ENCODE measurements around the gene PXDN.

PXDN gene

DNA sequence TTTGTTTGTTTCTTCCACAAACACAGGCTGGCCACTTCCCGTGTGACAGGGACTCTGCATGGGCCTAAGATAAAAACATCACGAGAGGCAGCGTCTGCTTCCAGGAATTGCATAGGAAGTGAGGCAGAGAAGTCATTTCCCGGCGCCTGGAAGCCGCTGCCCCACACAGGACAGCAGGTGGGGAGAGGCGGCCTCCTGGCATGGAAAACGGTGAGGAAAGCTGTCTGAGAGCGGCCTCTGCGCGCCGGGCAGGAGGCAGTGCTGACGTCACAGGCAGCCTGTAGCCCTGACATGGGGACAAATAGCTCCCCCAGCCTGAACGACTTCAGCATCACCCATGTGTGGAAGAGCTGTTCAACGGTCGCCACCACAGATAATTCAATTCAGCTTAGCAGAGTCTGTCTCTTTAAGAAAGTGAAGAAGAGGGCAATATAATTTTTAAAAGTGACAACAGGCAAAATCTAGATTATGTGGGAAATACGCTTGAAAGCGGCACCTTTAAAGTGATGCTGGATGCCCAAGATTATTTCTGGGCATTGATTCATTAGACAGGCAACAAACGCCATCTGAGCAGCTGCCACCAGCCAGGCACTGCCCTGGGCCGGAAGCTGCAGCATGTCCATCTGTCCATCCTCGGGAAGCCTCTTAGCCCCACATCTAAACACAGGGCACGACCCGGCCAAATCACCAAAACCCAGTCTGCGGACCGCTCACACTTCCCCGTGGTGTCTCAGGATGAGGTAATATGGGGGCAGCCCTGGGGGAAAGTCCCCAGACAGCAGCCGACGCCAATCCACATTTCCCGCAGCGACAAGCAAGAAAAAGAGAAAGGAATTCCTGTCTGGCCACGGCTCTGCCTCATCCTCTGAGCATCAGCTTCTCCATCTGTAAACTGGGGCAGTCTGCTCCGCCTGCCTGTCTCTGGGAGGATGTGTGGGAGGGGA lies 138.9 kb downstream of the PXDN start:
- H3K4me1 ChIP-seq (ENCODE audit: control insufficient read depth, insufficient read depth, low read length) = no peaks in the 10 kb centered on the region
- CTCF ChIA-PET = no interaction called here
- POLR2A ChIA-PET = no interaction called here
- H3K36me3 ChIP-seq (ENCODE audit: control insufficient read depth in 2 of 2, insufficient read depth in 1 of 2, low read length in 2 of 2) = no peaks in the 10 kb centered on the region
- no peak overlapping the region for H3K27ac ChIP-seq (ENCODE audit: extremely low read depth, low read depth, low read length)
- no peaks in the 10 kb centered on the region for H3K9me3 ChIP-seq (ENCODE audit: control insufficient read depth, insufficient read depth, low read depth, low read length)
- H3K4me3 ChIP-seq (ENCODE audit: low read depth, low read length) = no peak overlapping the region
- TF ChIP-seq ZNF768 (tag by site-specific recombination; IDR thresholded peaks at IDR 0.05) (no peak), ZNF529 (tag by site-specific recombination; IDR thresholded peaks at IDR 0.05; ENCODE audit: insufficient replicate concordance) (no peak), ZFP41 (tag by site-specific recombination; IDR thresholded peaks at IDR 0.05; ENCODE audit: borderline replicate concordance) (no peak), ZNF2 (tag by site-specific recombination; IDR thresholded peaks at IDR 0.05) (no peak), ZNF501 (tag by site-specific recombination; IDR thresholded peaks at IDR 0.05) (no peak), ZFHX2 (tag by site-specific recombination; conservative IDR thresholded peaks at IDR 0.05) (no peak), ZBTB48 (tag by site-specific recombination; IDR thresholded peaks at IDR 0.05) (no peak), KLF1 (tag by site-specific recombination; IDR thresholded peaks at IDR 0.05) (no peak)
- TF ChIP-seq, protein P1, sequence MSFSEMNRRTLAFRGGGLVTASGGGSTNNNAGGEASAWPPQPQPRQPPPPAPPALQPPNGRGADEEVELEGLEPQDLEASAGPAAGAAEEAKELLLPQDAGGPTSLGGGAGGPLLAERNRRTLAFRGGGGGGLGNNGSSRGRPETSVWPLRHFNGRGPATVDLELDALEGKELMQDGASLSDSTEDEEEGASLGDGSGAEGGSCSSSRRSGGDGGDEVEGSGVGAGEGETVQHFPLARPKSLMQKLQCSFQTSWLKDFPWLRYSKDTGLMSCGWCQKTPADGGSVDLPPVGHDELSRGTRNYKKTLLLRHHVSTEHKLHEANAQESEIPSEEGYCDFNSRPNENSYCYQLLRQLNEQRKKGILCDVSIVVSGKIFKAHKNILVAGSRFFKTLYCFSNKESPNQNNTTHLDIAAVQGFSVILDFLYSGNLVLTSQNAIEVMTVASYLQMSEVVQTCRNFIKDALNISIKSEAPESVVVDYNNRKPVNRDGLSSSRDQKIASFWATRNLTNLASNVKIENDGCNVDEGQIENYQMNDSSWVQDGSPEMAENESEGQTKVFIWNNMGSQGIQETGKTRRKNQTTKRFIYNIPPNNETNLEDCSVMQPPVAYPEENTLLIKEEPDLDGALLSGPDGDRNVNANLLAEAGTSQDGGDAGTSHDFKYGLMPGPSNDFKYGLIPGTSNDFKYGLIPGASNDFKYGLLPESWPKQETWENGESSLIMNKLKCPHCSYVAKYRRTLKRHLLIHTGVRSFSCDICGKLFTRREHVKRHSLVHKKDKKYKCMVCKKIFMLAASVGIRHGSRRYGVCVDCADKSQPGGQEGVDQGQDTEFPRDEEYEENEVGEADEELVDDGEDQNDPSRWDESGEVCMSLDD (tag by site-specific recombination; IDR thresholded peaks at IDR 0.05) = no peak
- TF ChIP-seq, protein P2, sequence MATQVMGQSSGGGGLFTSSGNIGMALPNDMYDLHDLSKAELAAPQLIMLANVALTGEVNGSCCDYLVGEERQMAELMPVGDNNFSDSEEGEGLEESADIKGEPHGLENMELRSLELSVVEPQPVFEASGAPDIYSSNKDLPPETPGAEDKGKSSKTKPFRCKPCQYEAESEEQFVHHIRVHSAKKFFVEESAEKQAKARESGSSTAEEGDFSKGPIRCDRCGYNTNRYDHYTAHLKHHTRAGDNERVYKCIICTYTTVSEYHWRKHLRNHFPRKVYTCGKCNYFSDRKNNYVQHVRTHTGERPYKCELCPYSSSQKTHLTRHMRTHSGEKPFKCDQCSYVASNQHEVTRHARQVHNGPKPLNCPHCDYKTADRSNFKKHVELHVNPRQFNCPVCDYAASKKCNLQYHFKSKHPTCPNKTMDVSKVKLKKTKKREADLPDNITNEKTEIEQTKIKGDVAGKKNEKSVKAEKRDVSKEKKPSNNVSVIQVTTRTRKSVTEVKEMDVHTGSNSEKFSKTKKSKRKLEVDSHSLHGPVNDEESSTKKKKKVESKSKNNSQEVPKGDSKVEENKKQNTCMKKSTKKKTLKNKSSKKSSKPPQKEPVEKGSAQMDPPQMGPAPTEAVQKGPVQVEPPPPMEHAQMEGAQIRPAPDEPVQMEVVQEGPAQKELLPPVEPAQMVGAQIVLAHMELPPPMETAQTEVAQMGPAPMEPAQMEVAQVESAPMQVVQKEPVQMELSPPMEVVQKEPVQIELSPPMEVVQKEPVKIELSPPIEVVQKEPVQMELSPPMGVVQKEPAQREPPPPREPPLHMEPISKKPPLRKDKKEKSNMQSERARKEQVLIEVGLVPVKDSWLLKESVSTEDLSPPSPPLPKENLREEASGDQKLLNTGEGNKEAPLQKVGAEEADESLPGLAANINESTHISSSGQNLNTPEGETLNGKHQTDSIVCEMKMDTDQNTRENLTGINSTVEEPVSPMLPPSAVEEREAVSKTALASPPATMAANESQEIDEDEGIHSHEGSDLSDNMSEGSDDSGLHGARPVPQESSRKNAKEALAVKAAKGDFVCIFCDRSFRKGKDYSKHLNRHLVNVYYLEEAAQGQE (tag by site-specific recombination; IDR thresholded peaks at IDR 0.05) = no peak
- TF ChIP-seq, protein P3, sequence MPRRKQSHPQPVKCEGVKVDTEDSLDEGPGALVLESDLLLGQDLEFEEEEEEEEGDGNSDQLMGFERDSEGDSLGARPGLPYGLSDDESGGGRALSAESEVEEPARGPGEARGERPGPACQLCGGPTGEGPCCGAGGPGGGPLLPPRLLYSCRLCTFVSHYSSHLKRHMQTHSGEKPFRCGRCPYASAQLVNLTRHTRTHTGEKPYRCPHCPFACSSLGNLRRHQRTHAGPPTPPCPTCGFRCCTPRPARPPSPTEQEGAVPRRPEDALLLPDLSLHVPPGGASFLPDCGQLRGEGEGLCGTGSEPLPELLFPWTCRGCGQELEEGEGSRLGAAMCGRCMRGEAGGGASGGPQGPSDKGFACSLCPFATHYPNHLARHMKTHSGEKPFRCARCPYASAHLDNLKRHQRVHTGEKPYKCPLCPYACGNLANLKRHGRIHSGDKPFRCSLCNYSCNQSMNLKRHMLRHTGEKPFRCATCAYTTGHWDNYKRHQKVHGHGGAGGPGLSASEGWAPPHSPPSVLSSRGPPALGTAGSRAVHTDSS (tag by site-specific recombination; IDR thresholded peaks at IDR 0.05) = no peak
- TF ChIP-seq, protein P4, sequence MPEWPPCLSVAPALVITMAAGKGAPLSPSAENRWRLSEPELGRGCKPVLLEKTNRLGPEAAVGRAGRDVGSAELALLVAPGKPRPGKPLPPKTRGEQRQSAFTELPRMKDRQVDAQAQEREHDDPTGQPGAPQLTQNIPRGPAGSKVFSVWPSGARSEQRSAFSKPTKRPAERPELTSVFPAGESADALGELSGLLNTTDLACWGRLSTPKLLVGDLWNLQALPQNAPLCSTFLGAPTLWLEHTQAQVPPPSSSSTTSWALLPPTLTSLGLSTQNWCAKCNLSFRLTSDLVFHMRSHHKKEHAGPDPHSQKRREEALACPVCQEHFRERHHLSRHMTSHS (tag by site-specific recombination; IDR thresholded peaks at IDR 0.05) = no peak
- TF ChIP-seq, protein P5, sequence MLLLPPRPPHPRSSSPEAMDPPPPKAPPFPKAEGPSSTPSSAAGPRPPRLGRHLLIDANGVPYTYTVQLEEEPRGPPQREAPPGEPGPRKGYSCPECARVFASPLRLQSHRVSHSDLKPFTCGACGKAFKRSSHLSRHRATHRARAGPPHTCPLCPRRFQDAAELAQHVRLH (tag by site-specific recombination; IDR thresholded peaks at IDR 0.05) = no peak

DNA sequence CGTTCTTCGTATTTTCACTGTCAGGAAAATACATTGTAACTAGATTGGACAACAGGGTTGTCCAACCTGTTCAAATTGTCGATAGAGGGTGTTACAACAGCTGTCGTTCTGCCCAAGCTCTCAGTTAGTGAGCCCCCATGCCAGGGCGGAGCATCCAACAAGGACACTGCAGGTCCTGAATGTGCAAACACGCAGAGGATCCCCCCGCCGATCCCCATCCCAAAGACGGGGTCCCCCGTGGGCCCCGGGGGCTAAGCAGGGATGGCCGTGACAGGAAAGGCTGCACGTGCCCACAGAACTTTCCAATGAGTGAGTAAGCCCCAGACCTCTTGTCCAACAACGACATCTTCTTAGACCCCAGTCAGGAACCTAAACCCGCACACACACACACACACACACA lies 140.8 kb downstream of the PXDN start:
- no peak overlapping the region for H3K4me3 ChIP-seq (ENCODE audit: low read depth, low read length)
- H3K9me3 ChIP-seq (ENCODE audit: control insufficient read depth, insufficient read depth, low read depth, low read length) = no peaks in the 10 kb centered on the region
- H3K4me1 ChIP-seq (ENCODE audit: control insufficient read depth, insufficient read depth, low read length) = no peaks in the 10 kb centered on the region
- no peaks in the 10 kb centered on the region for H3K36me3 ChIP-seq (ENCODE audit: control insufficient read depth in 2 of 2, insufficient read depth in 1 of 2, low read length in 2 of 2)
- CTCF ChIA-PET = interaction anchor here (0.6 kb wide), 1 partner anchor 215 kb away, joined by 3 read pairs; no protein-coding TSS in a partner anchor
- POLR2A ChIA-PET = no interaction called here
- no peak overlapping the region for H3K27ac ChIP-seq (ENCODE audit: extremely low read depth, low read depth, low read length)
- no peak for TF ChIP-seq ZBTB7A (tag by site-specific recombination; IDR thresholded peaks at IDR 0.05; ENCODE audit: low read depth)
- TF ChIP-seq, protein P6, sequence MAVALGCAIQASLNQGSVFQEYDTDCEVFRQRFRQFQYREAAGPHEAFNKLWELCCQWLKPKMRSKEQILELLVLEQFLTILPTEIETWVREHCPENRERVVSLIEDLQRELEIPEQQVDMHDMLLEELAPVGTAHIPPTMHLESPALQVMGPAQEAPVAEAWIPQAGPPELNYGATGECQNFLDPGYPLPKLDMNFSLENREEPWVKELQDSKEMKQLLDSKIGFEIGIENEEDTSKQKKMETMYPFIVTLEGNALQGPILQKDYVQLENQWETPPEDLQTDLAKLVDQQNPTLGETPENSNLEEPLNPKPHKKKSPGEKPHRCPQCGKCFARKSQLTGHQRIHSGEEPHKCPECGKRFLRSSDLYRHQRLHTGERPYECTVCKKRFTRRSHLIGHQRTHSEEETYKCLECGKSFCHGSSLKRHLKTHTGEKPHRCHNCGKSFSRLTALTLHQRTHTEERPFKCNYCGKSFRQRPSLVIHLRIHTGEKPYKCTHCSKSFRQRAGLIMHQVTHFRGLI (tag by site-specific recombination; IDR thresholded peaks at IDR 0.05) = no peak
- TF ChIP-seq ZNF138 (tag by site-specific recombination; IDR thresholded peaks at IDR 0.05; ENCODE audit: borderline replicate concordance) = no peak
- no peak for TF ChIP-seq ZNF423 (tag by site-specific recombination; IDR thresholded peaks at IDR 0.05)
- no peak for TF ChIP-seq ZNF596 (tag by site-specific recombination; IDR thresholded peaks at IDR 0.05)
- TF ChIP-seq, protein P7, sequence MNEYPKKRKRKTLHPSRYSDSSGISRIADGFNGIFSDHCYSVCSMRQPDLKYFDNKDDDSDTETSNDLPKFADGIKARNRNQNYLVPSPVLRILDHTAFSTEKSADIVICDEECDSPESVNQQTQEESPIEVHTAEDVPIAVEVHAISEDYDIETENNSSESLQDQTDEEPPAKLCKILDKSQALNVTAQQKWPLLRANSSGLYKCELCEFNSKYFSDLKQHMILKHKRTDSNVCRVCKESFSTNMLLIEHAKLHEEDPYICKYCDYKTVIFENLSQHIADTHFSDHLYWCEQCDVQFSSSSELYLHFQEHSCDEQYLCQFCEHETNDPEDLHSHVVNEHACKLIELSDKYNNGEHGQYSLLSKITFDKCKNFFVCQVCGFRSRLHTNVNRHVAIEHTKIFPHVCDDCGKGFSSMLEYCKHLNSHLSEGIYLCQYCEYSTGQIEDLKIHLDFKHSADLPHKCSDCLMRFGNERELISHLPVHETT (tag by site-specific recombination; IDR thresholded peaks at IDR 0.05) = no peak

All from HEK293 (cell line).